ENCODE results near the gene SLC49A4.

- no peak for TF ChIP-seq CTCF (IDR thresholded peaks at IDR 0.05)
- TF ChIP-seq EZH2 (IDR thresholded peaks at IDR 0.05; ENCODE audit: borderline replicate concordance, insufficient read depth, low read depth, low read length, poor library complexity, severe bottlenecking): no peak
Observed at GRCh38 chr3:122882361-122882947, 87.6 kb downstream of the SLC49A4 start.

Data from B cell (primary cell).